Mononuclear cell (primary cell): ENCODE measurements around the gene HSD17B14. TPM values are rescaled to one million over a fixed set of nuclear protein-coding genes. Genes with fewer than 3 reads are reported as not detected.
A peak's percentile ranks its signal among the peaks of the same experiment; 100 is the strongest.
"Not testable (repeated sequence)": the region's sequence is repeated elsewhere in the genome, so short reads cannot be mapped to it uniquely, and the experiment has no call there.

Experiments used
- H3K27me3 ChIP-seq: 2 replicates; pipeline ENCODE4 v1.6.0; 2011; ENCODE audit warnings: low read length, control low read depth; ENCODE audit not compliant: insufficient read depth
- H3K4me1 ChIP-seq: 2 replicates; pipeline ENCODE4 v1.5.1; 2011; ENCODE audit warnings: mild to moderate bottlenecking, low read length, control low read depth; ENCODE audit not compliant: insufficient read depth
- H3K4me3 ChIP-seq: 2 replicates; pipeline ENCODE4 v1.5.1; 2011; ENCODE audit warnings: mild to moderate bottlenecking, low read length, moderate library complexity
- H3K9me3 ChIP-seq: 2 replicates; pipeline ENCODE4 v1.5.1; 2011; ENCODE audit warnings: low read depth, mild to moderate bottlenecking, control low read depth, low read length
- total RNA-seq: library from RNA; depleted of rRNA; stranded (reverse); fragments of >200 nt; gene quantifications from one replicate; pipeline ENCODE4 v1.2.3, GENCODE V29; 2012

Gene HSD17B14
- total RNA-seq, 1 donor, result 0.42 TPM

DNA sequence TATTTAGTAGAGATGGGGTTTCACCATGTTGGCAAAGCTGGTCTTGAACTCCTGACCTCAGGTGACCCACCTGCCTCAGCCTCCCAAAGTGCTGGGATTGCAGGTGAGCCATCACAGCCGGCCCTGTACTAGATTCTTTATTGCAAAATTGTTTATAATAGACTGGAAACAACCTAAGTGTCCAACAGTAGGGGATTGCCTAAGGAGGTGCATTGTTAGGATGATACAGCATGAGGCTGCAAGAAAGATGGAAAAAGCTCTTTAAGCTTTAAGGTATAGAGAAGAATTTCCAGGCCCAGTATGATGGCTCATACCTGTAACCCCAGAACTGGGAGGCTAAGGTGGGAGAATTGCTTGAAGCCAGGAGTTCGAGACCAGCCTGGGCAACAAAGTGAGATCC is 33.7 kb downstream of the HSD17B14 start:
- no peaks in the 10 kb centered on the region for H3K4me1 ChIP-seq
- H3K9me3 ChIP-seq, result no peaks in the 10 kb centered on the region
- H3K4me3 ChIP-seq, result no peak overlapping the region
- no peaks in the 10 kb centered on the region for H3K27me3 ChIP-seq

DNA sequence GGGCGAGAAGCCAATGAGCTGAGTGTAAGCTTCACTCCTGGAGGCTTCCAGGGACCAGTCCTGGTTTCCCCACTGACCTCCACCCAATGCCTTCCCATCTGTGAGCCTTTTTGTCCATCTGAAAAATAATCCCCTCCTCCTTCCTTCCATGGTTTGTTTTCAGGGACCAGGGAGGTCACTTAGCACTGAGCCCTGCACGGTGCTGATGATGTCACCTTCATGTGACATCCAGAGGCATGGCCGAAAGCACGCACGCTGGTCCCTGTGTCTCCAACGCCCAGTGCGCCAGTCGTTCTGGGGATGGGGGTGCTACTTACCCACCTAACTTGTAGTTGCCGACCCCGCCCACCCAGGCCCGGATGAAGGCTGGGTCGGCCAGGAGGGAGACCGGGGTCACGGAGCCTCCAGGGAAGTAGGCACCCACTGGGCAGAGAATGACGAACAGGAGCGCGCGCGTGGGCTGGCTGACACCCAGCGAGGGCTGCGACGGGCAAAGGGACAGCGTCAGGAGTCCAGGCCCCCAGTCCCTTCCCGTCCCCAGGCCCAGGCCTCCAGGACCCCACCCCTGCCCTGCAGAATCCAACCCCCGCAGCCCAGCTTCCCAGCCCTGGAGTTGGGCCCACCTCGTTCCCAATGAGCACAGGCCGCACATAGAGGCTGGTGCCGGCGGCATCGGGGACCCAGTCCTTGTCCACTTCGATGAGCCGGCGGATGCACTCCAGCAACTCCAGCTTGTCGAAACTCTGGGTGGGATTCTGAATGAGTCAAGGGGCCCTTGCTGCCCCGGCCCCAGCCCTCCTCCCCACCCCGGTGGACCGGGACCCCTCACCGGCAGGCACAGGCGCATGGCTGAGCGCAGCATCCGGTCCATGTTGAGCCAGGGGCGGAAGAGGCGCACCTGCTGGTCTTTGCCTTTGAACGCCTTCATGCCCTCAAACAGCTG is 36.7 kb downstream of the HSD17B14 start:
- H3K27me3 ChIP-seq, result no peaks in the 10 kb centered on the region
- H3K9me3 ChIP-seq, result no peaks in the 10 kb centered on the region
- H3K4me1 ChIP-seq, result peaks cover 4% of the 10 kb centered on the region
- no peak overlapping the region for H3K4me3 ChIP-seq

DNA sequence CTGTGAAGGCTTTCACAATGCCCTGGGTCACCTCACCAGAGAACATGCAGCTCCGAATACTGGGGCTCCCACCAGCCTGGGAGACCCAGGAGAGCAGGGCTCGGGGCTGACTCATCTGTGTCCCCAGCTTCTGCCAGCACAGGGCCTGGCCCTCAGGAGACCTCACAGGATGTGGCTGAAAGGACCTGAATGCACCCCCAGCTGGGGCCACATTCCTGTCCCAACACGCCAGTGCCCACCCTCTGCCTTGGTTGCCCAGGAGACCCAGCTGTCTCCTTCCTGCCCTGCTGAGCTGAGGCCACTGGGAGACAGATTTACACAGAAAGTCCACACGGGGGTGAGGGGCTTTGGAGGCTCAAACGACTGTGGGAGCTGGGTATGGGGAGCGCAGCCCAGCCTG is 37.4 kb downstream of the HSD17B14 start:
- H3K4me3 ChIP-seq, result no peak overlapping the region
- no peaks in the 10 kb centered on the region for H3K9me3 ChIP-seq
- peaks cover 4% of the 10 kb centered on the region for H3K4me1 ChIP-seq
- no peaks in the 10 kb centered on the region for H3K27me3 ChIP-seq

DNA sequence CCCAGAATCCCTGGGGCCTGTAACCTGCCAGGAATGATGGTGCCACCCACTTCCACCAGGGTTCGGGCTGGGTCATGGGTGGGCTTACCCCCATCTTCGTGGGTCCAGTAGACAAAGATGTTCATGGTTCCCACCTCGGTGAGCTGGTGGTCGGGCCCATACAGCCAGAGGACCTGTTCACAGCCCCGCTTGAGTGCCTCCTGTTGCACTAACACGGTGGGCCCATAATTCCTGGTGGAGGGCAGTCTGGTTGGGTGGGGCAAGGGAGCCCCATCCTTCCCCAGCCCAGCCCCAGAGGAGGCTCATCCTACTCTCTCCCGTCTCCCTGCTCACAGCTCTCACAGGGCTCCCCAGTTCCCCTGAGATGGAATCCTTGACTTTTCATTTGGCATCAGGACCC is 39.2 kb downstream of the HSD17B14 start:
- no peaks in the 10 kb centered on the region for H3K27me3 ChIP-seq
- peaks cover 4% of the 10 kb centered on the region for H3K4me1 ChIP-seq
- H3K4me3 ChIP-seq, result no peak overlapping the region
- no peaks in the 10 kb centered on the region for H3K9me3 ChIP-seq

DNA sequence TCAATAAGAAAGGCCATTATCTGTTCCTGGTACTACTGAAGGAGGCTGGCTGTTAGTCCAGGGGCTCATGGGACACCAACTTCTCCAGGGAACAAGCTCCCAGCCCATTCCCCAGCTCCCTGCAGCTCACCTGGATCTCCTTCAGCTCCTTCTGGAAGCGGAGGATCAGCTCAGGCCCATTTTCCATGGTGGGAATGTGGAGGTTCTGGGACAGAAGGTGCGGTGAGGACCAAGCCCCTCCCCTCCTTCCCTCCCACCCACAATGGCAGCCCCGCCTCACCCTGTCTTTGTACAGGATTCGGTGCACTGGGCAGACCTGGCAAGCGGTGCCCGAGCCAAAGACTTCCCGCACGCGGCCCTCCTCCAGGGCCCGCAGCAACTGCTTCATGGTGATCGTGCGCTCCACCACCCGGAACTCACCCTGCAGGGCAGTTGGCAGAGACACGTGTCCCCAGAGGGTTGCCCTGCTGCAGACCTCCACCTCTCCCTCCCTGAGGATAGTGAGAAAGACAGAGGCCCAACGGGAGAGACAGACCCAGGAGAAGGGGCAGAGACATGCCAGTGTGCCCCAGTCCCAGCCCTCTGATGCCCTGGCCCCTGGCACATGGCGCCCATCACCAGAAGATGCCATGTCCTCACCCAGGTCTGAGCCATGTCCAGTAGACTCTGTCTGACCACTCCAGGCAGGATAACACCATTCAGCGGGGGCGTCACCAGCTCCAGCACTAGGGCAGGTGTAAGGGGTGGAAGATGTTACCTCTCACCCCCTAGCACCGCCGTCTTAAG is 39.8 kb downstream of the HSD17B14 start:
- Histone ChIP-seq H3K4me1 (peaks cover 4% of the 10 kb centered on the region), H3K9me3 (no peaks in the 10 kb centered on the region), H3K27me3 (no peaks in the 10 kb centered on the region), H3K4me3 (no peak overlapping the region)

DNA sequence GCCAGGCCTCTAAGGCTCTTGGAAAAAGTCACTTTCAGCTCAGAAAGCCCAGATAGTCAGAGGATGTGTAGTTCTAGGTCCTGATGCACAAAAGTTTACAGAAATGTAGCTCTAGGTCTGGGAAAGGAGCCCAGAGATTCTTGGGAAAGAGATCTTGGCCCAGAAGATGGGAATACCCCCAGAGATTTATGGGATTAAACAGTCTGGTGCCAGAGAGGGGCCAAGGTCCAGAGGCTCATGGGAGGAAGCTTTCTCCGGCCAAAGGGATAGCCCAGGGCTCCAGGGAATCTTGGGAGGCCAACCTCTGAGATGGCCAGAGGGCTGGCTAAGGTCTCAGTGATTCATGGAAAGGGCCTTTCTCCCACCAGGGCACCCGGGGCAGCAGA is 40.6 kb downstream of the HSD17B14 start:
- Histone ChIP-seq H3K4me3 (no peak overlapping the region), H3K4me1 (peaks cover 4% of the 10 kb centered on the region), H3K27me3 (no peaks in the 10 kb centered on the region), H3K9me3 (no peaks in the 10 kb centered on the region)

DNA sequence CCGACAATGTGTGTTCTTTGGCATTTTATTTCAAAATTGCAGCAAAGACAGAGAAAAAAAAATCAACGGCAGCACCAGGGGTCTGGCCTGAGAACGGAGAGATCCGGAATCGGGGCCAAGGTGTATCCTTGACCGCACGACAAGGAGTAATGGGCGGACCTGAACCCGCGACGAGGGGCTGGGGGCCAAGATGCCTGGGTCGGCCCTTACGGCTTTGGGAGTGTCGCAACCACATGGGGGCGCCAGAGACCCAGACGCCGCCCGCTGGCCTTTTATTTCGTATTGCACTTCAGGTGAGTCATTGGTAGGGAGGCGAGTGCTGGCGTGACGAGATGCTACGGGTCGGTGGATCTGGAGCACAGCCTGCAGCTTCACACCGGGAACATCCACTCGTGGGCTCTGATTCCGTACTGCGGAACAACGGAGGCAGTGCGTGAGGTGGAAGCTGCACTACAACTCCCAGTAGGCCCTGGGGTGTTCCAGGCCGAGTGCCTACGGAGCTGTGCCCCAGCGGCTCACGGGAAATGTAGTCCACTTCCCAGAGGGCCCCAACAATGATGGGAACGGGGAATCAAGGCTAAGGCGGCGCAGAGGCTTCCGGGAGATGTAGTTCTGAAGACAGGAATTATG is 41.1 kb downstream of the HSD17B14 start:
- peaks cover 4% of the 10 kb centered on the region for H3K4me1 ChIP-seq
- no peaks in the 10 kb centered on the region for H3K27me3 ChIP-seq
- H3K9me3 ChIP-seq, result no peaks in the 10 kb centered on the region
- peak overlapping the region; percentile 36 for H3K4me3 ChIP-seq

DNA sequence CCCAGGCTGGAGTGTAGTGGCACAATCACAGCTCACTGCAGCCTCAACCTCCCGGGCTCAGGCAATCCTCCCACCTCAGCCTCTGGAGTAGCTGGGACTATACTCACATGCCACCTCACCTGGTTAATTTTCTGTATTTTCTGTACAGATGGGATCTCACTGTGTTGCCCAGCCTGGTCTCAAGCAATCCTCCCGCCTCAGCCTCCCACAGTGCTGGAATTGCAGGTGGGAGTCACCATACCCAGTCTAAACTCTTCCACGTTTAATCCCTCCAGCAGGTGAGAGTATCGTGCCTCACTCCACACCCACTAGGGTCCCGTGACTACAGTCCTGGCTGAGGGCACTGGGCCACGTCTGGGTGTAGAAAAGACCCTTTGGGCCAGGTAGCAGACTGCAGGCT is 42.0 kb downstream of the HSD17B14 start:
- Histone ChIP-seq H3K27me3 (no peaks in the 10 kb centered on the region), H3K9me3 (no peaks in the 10 kb centered on the region), H3K4me3 (no peak overlapping the region), H3K4me1 (peaks cover 4% of the 10 kb centered on the region)

DNA sequence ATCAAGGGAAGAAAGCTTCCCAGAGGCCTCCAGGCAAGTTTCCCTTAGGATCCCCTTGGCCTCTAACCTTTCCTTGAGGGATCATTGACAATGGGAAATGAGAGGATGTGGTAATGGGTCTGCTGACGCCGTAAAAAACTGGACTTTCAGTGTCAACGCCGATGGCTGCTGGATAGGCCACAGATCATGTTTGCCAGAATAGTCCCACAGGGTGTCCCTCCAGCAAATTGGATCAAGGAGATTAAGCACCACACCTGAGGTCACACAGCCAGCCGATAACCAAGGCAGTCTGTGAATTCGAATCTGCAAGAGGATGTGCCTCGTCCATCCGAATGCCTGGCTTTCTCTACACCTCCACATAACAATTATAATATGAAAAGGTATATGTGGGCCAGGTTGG is 43.0 kb downstream of the HSD17B14 start:
- H3K4me3 ChIP-seq, result no peak overlapping the region

DNA sequence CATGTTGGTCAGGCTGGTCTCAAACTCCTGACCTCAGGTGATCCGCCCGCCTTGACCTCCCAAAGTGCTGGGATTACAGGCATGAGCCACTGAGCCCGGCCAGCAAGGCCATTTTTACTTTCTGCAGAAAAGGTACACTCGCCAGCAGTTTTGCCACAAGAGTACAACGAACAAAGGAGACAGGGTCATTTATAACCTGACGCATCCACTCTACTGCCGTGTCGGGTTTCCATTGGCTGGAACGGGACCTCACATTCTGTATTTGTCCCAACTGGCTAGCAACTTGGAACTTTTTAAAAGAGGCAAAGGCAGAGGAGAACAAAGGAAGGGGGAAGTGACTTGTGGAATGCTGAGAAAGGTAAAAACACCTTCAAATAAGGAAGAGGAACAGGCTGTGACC is 49.0 kb downstream of the HSD17B14 start:
- not testable (repeated sequence) for H3K4me3 ChIP-seq, H3K4me1 ChIP-seq, H3K27me3 ChIP-seq, H3K9me3 ChIP-seq

More for the DNA sequence above, 43.0 kb downstream of the HSD17B14 start:
- Histone ChIP-seq H3K4me1 (peaks cover 4% of the 10 kb centered on the region), H3K9me3 (no peaks in the 10 kb centered on the region), H3K27me3 (no peaks in the 10 kb centered on the region)

DNA sequence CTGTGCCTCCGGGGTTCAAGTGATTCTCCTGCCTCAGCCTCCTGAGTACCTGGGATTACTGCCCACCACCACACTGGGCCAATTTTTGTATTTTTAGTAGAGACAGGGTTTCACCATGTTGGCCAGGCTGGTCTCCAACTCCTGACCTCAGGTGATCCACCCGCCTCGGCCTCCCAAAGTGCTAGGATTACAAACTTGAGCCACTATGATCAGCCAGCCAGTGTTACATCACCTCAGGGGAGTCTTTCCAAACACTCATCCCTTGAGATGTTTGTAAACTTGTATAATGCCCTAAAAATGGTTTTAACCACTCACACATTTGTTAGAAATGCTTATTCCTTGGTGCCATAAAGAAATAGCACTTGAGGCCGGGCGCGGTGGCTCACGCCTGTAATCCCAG is 49.9 kb downstream of the HSD17B14 start:
- not testable (repeated sequence) for H3K27me3 ChIP-seq, H3K4me3 ChIP-seq, H3K4me1 ChIP-seq, H3K9me3 ChIP-seq

DNA sequence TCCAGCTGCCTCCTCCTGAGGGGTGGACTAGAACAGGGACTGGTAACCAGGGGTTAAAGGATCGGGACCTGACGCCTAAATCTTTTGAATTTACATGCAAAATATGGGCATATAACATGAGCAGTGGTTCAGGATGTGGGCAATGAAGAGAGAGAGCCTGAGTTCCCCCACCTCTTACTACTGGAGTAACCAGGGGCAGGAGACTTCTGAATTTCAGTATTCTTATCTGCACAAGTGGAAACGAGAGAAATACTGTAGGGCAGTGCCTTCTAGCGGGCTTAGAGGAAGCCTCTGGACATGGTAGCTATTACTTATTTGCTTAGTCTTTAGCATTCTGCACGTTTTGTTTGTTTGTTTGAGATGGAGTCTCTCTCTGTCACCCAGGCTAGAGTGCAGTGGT is 51.8 kb downstream of the HSD17B14 start:
- H3K27me3 ChIP-seq, result no peaks in the 10 kb centered on the region
- H3K4me1 ChIP-seq, result peaks cover 3% of the 10 kb centered on the region
- H3K9me3 ChIP-seq, result no peaks in the 10 kb centered on the region
- no peak overlapping the region for H3K4me3 ChIP-seq

DNA sequence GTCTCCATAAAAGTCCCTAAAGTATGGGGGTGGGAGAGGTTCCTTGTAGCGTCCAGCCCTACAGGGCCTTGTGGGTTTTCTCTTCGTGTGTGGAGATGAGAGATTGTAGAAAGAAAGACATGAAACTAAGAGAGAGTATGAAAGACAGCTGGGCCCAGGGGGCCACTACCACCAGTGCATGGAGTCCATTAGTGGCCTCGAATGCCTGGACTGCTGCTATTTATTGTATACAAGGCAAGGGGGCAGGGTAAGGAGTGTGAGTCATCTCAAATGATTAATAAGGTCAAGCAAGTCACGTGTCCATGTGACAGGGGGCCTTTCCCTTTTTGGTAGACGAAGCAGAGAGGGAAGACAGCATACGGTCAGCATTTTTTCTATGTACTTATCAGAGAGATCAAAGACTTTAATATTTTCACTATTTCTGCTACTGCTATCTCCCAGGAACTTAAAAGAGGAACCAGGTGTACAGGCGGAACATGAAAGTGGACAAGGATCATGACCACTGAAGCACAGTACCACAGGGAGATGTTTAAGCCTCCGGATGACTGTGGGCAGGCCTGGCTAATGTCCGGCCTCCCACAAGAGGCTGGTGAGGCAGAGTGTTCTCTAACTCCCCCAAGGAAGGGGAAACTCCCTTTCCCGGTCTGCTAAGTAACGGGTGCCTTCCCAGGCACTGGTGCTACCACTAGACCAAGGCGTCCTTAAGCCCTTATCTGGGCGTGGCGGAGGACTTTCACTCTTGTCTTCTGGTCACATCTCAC is 55.5 kb downstream of the HSD17B14 start:
- no peaks in the 10 kb centered on the region for H3K9me3 ChIP-seq
- H3K4me3 ChIP-seq, result no peak overlapping the region
- H3K4me1 ChIP-seq, result peaks cover 3% of the 10 kb centered on the region
- H3K27me3 ChIP-seq, result no peaks in the 10 kb centered on the region

DNA sequence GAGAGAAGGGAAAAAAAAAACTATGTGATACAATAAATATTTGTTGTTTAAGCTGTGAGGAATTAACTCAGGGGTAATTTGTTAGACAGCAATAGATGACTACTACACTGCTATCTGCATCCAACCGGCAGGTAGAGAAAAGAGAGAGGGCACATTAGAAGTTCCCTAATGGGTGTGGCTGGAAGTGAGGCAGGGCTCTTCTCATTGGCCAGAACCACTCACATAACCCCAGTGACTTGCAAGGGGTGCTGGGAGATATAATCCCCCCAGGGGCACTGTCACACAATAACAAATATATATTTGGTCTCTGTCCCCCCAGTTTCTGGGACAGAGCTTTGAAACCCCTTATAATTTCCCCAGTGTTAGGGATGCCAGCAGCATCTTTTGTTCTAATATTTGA is 56.7 kb downstream of the HSD17B14 start:
- no peak overlapping the region for H3K4me3 ChIP-seq
- H3K4me1 ChIP-seq, result peaks cover 3% of the 10 kb centered on the region
- H3K9me3 ChIP-seq, result no peaks in the 10 kb centered on the region
- H3K27me3 ChIP-seq, result no peaks in the 10 kb centered on the region

DNA sequence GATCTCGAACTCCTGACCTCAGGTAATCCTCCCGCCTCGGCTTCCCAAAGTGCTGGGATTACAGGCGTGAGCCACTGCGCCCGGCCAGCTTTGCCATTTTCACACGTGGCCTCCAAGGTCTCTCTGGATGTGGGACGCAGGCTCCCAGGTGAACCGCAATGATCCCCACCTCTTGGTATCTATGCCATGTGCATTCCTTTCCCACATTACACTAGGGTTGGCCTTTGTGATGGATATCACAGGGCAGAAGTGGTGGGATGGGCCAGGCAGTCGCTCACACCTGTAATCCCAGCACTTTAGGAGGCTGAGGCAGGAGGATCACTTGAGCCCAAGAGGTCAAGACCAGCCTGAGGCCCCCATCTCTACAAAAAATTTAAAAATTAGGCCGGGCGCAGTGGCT is 58.6 kb downstream of the HSD17B14 start:
- Histone ChIP-seq H3K9me3 (no peaks in the 10 kb centered on the region), H3K4me1 (peaks cover 3% of the 10 kb centered on the region), H3K4me3 (no peak overlapping the region), H3K27me3 (no peaks in the 10 kb centered on the region)
